DMS79 (cell line): Measurements from ENCODE around the gene NUDT3.
A peak's percentile ranks its signal among the peaks of the same experiment; 100 is the strongest.

Experiments
- DNase-seq: peaks from one replicate; lab custom pipeline; 2025; lab: John Stamatoyannopoulos, UW

The NUDT3 gene

GRCh38 chr6:34238585-34239499, 153.6 kb downstream of the NUDT3 start:
- no peak for DNase-seq

- peak; percentile 12 for DNase-seq
Observed at GRCh38 chr6:34237722-34238584, 154.5 kb downstream of the NUDT3 start.

- no peak for DNase-seq
Observed at GRCh38 chr6:34237316-34237721, 155.2 kb downstream of the NUDT3 start.

- peak; percentile 65 for DNase-seq
Observed at GRCh38 chr6:34236443-34237315, 155.8 kb downstream of the NUDT3 start, which contains the start of gene HMGA1. Gene HMGA1 (plus strand): TSS chr6:34236873. CDS start chr6:34240781, 3,908 bp downstream.

- no peak for DNase-seq
Observed at GRCh38 chr6:34236131-34236442, 156.4 kb downstream of the NUDT3 start.

- DNase-seq = no peak
Observed at GRCh38 chr6:34235307-34236130, 156.9 kb downstream of the NUDT3 start.

- no peak for DNase-seq
Observed at GRCh38 chr6:34234667-34235306, 157.7 kb downstream of the NUDT3 start.

- no peak for DNase-seq
Observed at GRCh38 chr6:34233867-34234266, 158.6 kb downstream of the NUDT3 start.

- no peak for DNase-seq
Observed at GRCh38 chr6:34232901-34233300, 159.6 kb downstream of the NUDT3 start.

- no peak for DNase-seq
Observed at GRCh38 chr6:34231566-34232336, 160.7 kb downstream of the NUDT3 start.

GRCh38 chr6:34230653-34231371, 161.7 kb downstream of the NUDT3 start:
- no peak for DNase-seq

- DNase-seq = no peak
Observed at GRCh38 chr6:34229877-34230276, 162.6 kb downstream of the NUDT3 start.
